ENCODE data around the gene L1CAM.

The L1CAM gene

GRCh38 chrX:153874366-153875125, 11.4 kb downstream of the L1CAM start:
- H3K14ac ChIP-seq (ENCODE audit: low read length in 2 of 2), result no peak overlapping the region
- no peak overlapping the region for H2BK120ac ChIP-seq (ENCODE audit: low read depth, low read length)
- no peak overlapping the region for H3K9ac ChIP-seq (ENCODE audit: low read length)
- no peak overlapping the region for H3K23ac ChIP-seq (ENCODE audit: low read length in 2 of 2)
- no peak overlapping the region for H3K18ac ChIP-seq (ENCODE audit: low read depth in 1 of 2, low read length in 2 of 2)
- peaks cover 25% of the 10 kb centered on the region for H3K4me1 ChIP-seq (ENCODE audit: control insufficient read depth, insufficient read depth, low read depth, low read length)
- H3K9me3 ChIP-seq (ENCODE audit: control insufficient read depth, low read length), result no peaks in the 10 kb centered on the region
- H2BK5ac ChIP-seq (ENCODE audit: low read depth, low read length, poor library complexity, severe bottlenecking), result no peak overlapping the region
- no peak overlapping the region for H3K4me3 ChIP-seq (ENCODE audit: insufficient read depth in 1 of 2, low read depth in 1 of 2, low read length in 2 of 2)
- no peak overlapping the region for H3K4ac ChIP-seq (ENCODE audit: low read depth in 1 of 2, low read length in 2 of 2)
- no peak overlapping the region for H2BK15ac ChIP-seq (ENCODE audit: low read depth, poor library complexity, severe bottlenecking)
- no peak overlapping the region for H3K27ac ChIP-seq (ENCODE audit: low read length, poor library complexity, severe bottlenecking)
- H2AK5ac ChIP-seq (ENCODE audit: low read length, severe bottlenecking), result no peak overlapping the region
- no peak overlapping the region for H4K91ac ChIP-seq (ENCODE audit: low read length)
- H3K79me1 ChIP-seq (replicated peaks; ENCODE audit: low read length, poor library complexity, severe bottlenecking), result no peaks in the 10 kb centered on the region
- H3K27me3 ChIP-seq (ENCODE audit: control insufficient read depth in 1 of 2, insufficient read depth in 1 of 2, low read length in 2 of 2), result peaks cover 0 to 72% of the 10 kb centered on the region in 2 experiments
- DNase-seq, result no peak
- no peak overlapping the region for H4K8ac ChIP-seq (ENCODE audit: low read length)
- H3K4me2 ChIP-seq (ENCODE audit: low read length, poor library complexity, severe bottlenecking), result no peak overlapping the region
- no peak overlapping the region for H2BK12ac ChIP-seq (ENCODE audit: low read length in 2 of 2)
- 78% methylated on average over 11 of the region's 13 CpGs for WGBS
- H3K36me3 ChIP-seq (ENCODE audit: control insufficient read depth in 1 of 2, insufficient read depth in 2 of 2, low read depth in 1 of 2, low read length in 2 of 2), result peaks cover 0 to 41% of the 10 kb centered on the region in 2 experiments
- H2AFZ ChIP-seq (ENCODE audit: low read depth, low read length), result no peak overlapping the region

- no peak overlapping the region for H3K18ac ChIP-seq (ENCODE audit: low read depth in 1 of 2, low read length in 2 of 2)
- peaks cover 0 to 72% of the 10 kb centered on the region in 2 experiments for H3K27me3 ChIP-seq (ENCODE audit: control insufficient read depth in 1 of 2, insufficient read depth in 1 of 2, low read length in 2 of 2)
- no peak overlapping the region for H2BK5ac ChIP-seq (ENCODE audit: low read depth, low read length, poor library complexity, severe bottlenecking)
- H3K4me2 ChIP-seq (ENCODE audit: low read length, poor library complexity, severe bottlenecking), result no peak overlapping the region
- no peak overlapping the region for H4K8ac ChIP-seq (ENCODE audit: low read length)
- no peak overlapping the region for H3K4me3 ChIP-seq (ENCODE audit: insufficient read depth in 1 of 2, low read depth in 1 of 2, low read length in 2 of 2)
- H3K4me1 ChIP-seq (ENCODE audit: control insufficient read depth, insufficient read depth, low read depth, low read length), result peaks cover 20% of the 10 kb centered on the region
- no peak overlapping the region for H3K14ac ChIP-seq (ENCODE audit: low read length in 2 of 2)
- H2BK15ac ChIP-seq (ENCODE audit: low read depth, poor library complexity, severe bottlenecking), result no peak overlapping the region
- no peak overlapping the region for H3K23ac ChIP-seq (ENCODE audit: low read length in 2 of 2)
- no peak overlapping the region for H2AK5ac ChIP-seq (ENCODE audit: low read length, severe bottlenecking)
- no peak overlapping the region for H3K27ac ChIP-seq (ENCODE audit: low read length, poor library complexity, severe bottlenecking)
- DNase-seq, result no peak
- no peak overlapping the region for H3K4ac ChIP-seq (ENCODE audit: low read depth in 1 of 2, low read length in 2 of 2)
- no peak overlapping the region for H2BK120ac ChIP-seq (ENCODE audit: low read depth, low read length)
- H4K91ac ChIP-seq (ENCODE audit: low read length), result no peak overlapping the region
- no peaks in the 10 kb centered on the region for H3K9me3 ChIP-seq (ENCODE audit: control insufficient read depth, low read length)
- no peak overlapping the region for H3K9ac ChIP-seq (ENCODE audit: low read length)
- no peak overlapping the region for H2AFZ ChIP-seq (ENCODE audit: low read depth, low read length)
- no peak overlapping the region for H2BK12ac ChIP-seq (ENCODE audit: low read length in 2 of 2)
- no peaks in the 10 kb centered on the region for H3K79me1 ChIP-seq (replicated peaks; ENCODE audit: low read length, poor library complexity, severe bottlenecking)
- peaks cover 0 to 47% of the 10 kb centered on the region in 2 experiments for H3K36me3 ChIP-seq (ENCODE audit: control insufficient read depth in 1 of 2, insufficient read depth in 2 of 2, low read depth in 1 of 2, low read length in 2 of 2)
- WGBS, result 44% methylated on average over 3 of the region's 3 CpGs
These were observed 11.9 kb downstream of the L1CAM start for GRCh38 chrX:153874085-153874365.

DNA sequence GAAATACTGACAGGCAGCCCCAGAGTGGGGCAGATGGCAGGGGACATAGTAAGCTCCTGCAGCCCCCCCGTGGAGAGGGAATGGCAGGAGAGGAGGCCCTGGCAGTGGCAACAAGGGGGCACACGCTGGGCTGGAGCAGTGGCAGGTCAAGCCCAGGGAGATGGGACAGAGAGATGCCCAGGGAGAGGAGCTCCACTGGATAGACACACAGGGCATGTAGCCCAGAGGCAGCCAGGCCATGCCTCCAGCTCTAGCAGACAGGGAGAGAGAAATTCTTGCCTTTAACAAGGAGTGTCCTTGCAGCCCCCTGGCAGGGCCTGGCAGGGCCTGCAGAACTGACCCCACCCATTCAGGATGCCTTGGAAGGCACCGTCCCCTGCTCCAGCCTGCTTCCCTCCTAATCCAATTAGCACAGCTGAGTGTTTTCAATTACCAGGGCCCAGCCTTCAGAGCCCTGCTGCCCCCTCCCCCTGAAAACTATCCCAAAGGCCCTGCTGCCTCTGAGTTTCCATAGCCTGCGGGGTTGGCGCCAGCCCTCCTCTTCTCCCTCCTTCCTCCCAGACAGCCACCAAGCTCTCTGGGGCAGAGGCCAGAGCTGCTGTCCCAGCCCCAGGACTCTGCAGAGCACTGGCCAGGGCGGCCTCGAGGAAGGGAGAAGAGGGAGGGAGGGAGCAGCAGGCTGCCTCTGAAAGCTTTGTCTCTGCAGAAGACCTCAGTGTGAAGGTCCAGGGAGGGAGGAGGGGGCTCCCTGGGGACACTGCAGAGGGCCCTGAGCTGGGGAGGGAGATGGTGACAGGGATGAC, 12.5 kb downstream of the L1CAM start:
- Histone ChIP-seq H3K4me1 (ENCODE audit: control insufficient read depth, insufficient read depth, low read depth, low read length) (peaks cover 15% of the 10 kb centered on the region), H2BK12ac (ENCODE audit: low read length in 2 of 2) (no peak overlapping the region), H3K36me3 (ENCODE audit: control insufficient read depth in 1 of 2, insufficient read depth in 2 of 2, low read depth in 1 of 2, low read length in 2 of 2) (peaks cover 0 to 52% of the 10 kb centered on the region in 2 experiments), H3K9me3 (ENCODE audit: control insufficient read depth, low read length) (no peaks in the 10 kb centered on the region), H3K79me1 (replicated peaks; ENCODE audit: low read length, poor library complexity, severe bottlenecking) (no peaks in the 10 kb centered on the region), H3K4ac (ENCODE audit: low read depth in 1 of 2, low read length in 2 of 2) (no peak overlapping the region), H2AFZ (ENCODE audit: low read depth, low read length) (no peak overlapping the region), H2BK120ac (ENCODE audit: low read depth, low read length) (no peak overlapping the region), H3K23ac (ENCODE audit: low read length in 2 of 2) (no peak overlapping the region), H2AK5ac (ENCODE audit: low read length, severe bottlenecking) (no peak overlapping the region), H4K8ac (ENCODE audit: low read length) (no peak overlapping the region), H2BK5ac (ENCODE audit: low read depth, low read length, poor library complexity, severe bottlenecking) (no peak overlapping the region), H4K91ac (ENCODE audit: low read length) (no peak overlapping the region), H3K27me3 (ENCODE audit: control insufficient read depth in 1 of 2, insufficient read depth in 1 of 2, low read length in 2 of 2) (peaks cover 0 to 72% of the 10 kb centered on the region in 2 experiments), H3K4me3 (ENCODE audit: insufficient read depth in 1 of 2, low read depth in 1 of 2, low read length in 2 of 2) (no peak overlapping the region), H3K18ac (ENCODE audit: low read depth in 1 of 2, low read length in 2 of 2) (no peak overlapping the region), H3K14ac (ENCODE audit: low read length in 2 of 2) (no peak overlapping the region), H3K27ac (ENCODE audit: low read length, poor library complexity, severe bottlenecking) (no peak overlapping the region), H3K9ac (ENCODE audit: low read length) (no peak overlapping the region), H2BK15ac (ENCODE audit: low read depth, poor library complexity, severe bottlenecking) (no peak overlapping the region), H3K4me2 (ENCODE audit: low read length, poor library complexity, severe bottlenecking) (no peak overlapping the region)
- no peak for DNase-seq
- 29% methylated on average over 4 of the region's 7 CpGs for WGBS
